Activated CD4-positive, alpha-beta T cell treated with anti-CD3 and anti-CD28 coated beads, Interleukin-2, amount 50 U/mL, for 16 hours (primary cell): ENCODE data around the gene SCART1.
A peak's percentile ranks its signal among the peaks of the same experiment; 100 is the strongest.
"Not testable (repeated sequence)": the region's sequence is repeated elsewhere in the genome, so short reads cannot be mapped to it uniquely, and the experiment has no call there.

Experiments
- DNase-seq: peaks from one replicate; pipeline ENCODE4 v3.0.0-alpha.2; 2020

The SCART1 gene

GRCh38 chr10:133453516-133454203 lies at the start of gene SCART1:
SCART1 (plus strand) TSS chr10:133453945; CDS start chr10:133453998, 53 bp downstream.
- peak; percentile 28 for DNase-seq

- no peak for DNase-seq
Observed at GRCh38 chr10:133405272-133405671, 48.5 kb upstream of the SCART1 start.

- no peak for DNase-seq
Observed at GRCh38 chr10:133405844-133406527, 47.8 kb upstream of the SCART1 start.

- DNase-seq = no peak
Observed at GRCh38 chr10:133411523-133412380, 42.0 kb upstream of the SCART1 start.

GRCh38 chr10:133412381-133412711 lies 41.4 kb upstream of the SCART1 start:
- DNase-seq = no peak

GRCh38 chr10:133414401-133414800 lies 39.3 kb upstream of the SCART1 start:
- DNase-seq = not testable (repeated sequence)

GRCh38 chr10:133415752-133416151 lies 38.0 kb upstream of the SCART1 start:
- no peak for DNase-seq

GRCh38 chr10:133418289-133418993 lies 35.3 kb upstream of the SCART1 start:
- DNase-seq = no peak

- DNase-seq = no peak
Observed at GRCh38 chr10:133419211-133419950, 34.4 kb upstream of the SCART1 start.

GRCh38 chr10:133420028-133420427 lies 33.7 kb upstream of the SCART1 start:
- no peak for DNase-seq

GRCh38 chr10:133420579-133420978 lies 33.2 kb upstream of the SCART1 start:
- DNase-seq = no peak

GRCh38 chr10:133421336-133422222 lies 32.2 kb upstream of the SCART1 start:
- no peak for DNase-seq

- no peak for DNase-seq
Observed at GRCh38 chr10:133422223-133422806, 31.4 kb upstream of the SCART1 start.

- DNase-seq = no peak
Observed at GRCh38 chr10:133422807-133423771, 30.7 kb upstream of the SCART1 start.

GRCh38 chr10:133424102-133424501 lies 29.6 kb upstream of the SCART1 start:
- DNase-seq = not testable (repeated sequence)

- DNase-seq = not testable (repeated sequence)
Observed at GRCh38 chr10:133424601-133425000, 29.1 kb upstream of the SCART1 start, which contains the start of gene SPRN. SPRN (minus strand) TSS chr10:133424625; CDS start chr10:133423681, 944 bp downstream.

GRCh38 chr10:133429571-133429970 lies 24.2 kb upstream of the SCART1 start:
- not testable (repeated sequence) for DNase-seq

GRCh38 chr10:133431888-133432613 lies 21.7 kb upstream of the SCART1 start:
- not testable (repeated sequence) for DNase-seq

GRCh38 chr10:133432789-133433188 lies 21.0 kb upstream of the SCART1 start:
- not testable (repeated sequence) for DNase-seq
